ENCODE measurements around the gene ASIC2.

DNA sequence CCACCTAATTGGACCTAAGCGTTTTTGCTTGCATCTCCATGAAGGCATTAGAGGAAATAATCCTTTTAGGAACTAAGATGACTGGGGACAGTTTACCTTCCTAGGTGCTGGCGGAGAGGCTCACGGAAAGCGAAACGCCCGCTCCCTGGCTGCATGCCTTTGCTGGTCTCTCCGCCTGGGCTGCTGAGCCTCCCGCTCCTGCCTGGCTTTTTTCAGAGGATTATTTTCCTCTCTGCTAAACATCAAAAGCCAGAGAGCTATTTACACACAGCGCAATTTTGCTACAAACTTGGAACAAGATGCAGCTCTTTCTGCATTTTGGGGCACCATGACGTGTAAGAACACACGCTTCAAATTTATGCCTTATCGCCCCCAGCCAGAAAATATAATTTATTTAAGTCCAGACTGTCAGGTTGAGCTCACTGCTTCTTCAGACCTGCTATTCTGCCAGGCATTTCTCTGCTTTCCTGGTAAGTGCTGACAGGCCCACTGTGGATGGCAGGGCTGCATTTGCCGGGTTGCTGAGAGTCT, 177.0 kb downstream of the ASIC2 start:
- TF ChIP-seq, protein P1, sequence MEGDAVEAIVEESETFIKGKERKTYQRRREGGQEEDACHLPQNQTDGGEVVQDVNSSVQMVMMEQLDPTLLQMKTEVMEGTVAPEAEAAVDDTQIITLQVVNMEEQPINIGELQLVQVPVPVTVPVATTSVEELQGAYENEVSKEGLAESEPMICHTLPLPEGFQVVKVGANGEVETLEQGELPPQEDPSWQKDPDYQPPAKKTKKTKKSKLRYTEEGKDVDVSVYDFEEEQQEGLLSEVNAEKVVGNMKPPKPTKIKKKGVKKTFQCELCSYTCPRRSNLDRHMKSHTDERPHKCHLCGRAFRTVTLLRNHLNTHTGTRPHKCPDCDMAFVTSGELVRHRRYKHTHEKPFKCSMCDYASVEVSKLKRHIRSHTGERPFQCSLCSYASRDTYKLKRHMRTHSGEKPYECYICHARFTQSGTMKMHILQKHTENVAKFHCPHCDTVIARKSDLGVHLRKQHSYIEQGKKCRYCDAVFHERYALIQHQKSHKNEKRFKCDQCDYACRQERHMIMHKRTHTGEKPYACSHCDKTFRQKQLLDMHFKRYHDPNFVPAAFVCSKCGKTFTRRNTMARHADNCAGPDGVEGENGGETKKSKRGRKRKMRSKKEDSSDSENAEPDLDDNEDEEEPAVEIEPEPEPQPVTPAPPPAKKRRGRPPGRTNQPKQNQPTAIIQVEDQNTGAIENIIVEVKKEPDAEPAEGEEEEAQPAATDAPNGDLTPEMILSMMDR (IDR thresholded peaks at IDR 0.05), result no peak
- TF ChIP-seq POLR2A (IDR thresholded peaks at IDR 0.05), result no peak
